Daoy (cell line): Measurements from ENCODE around the gene KSR2. TPM values are rescaled to one million over a fixed set of nuclear protein-coding genes. Genes with fewer than 3 reads are reported as not detected.

Source experiments
- DNase-seq: peaks from one replicate; pipeline ENCODE4 v3.0.0-alpha.2; 2015; ENCODE audit warnings: low read depth
- total RNA-seq: library from RNA; depleted of rRNA; stranded (reverse); fragments of >200 nt; shearing (Covaris generic); gene quantifications from 2 replicates; pipeline ENCODE4 v1.2.3, GENCODE V29; 2014

The KSR2 gene
- total RNA-seq, 1 experiment from 2014 or later: 0.29 TPM

DNA sequence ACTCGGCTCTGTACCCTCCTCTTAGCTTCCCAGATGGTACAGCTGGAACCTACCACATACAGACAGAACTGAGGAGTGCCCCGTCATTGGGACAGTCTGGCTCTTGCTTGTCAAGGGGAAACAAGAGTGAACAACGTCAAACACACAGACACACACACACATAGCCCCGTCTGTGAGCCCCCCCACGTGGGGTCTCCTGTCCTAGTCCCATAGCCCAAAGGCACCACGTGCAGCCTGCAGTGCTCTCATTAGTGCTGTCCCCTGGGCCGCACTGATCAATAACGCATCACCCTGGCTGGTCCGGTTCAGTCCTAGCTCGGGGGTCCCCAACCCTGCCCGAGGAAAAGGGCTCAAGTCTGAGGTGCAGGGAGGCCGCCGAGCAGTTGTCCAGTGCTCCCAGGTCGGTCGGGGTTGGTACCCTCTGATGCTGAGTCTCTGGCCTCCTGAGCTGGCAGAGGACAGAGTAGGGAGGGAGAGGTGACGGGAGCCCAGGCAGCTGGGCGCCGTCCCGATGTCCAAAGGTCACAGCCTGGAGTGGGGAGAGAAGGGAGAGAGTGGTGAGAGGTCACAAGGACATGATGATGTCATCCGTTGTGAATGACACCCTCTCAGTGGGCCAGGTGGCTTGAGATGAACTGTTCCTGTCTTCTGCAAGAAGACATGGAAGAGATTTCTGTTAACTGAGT is 502.0 kb downstream of the KSR2 start:
- no peak for DNase-seq

DNA sequence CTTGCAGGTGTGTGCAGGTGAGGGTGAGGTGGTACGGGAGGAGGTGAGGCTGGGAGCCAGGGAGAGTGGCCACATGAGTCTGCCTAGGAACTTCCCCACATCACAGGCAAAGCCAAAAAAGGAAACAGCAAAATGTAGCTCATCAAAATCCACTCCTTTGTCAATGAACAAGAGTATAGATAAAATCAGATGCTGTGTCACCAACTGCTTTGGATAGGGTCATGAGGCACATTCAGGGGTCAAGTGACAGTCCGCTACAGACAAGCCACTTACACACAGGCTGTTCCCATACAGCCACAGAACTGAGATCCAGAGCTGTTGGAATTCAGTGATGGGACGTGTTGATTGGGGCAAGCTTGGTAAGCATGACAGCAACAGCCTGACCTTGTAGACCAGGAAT is 507.1 kb downstream of the KSR2 start:
- no peak for DNase-seq

DNA sequence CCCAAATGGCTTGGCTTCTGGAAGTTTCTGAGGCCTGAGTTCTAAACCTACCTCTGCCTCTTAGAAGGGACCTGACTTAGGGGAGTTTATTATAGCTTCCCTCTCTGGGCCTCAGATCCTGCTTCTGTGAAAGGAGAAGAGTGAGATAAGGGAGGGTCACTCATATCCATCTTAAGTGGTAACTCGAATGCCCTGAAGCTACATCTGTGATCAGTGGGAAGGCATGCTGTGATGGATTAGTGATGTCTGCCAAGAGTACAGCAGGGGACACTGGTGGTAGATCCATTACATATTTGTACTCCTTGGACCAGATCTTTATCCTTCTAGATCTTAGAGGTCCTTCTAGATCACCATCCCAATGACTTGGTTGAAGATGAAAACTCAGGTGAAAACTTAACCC is 509.6 kb downstream of the KSR2 start:
- no peak for DNase-seq

GRCh38 chr12:117457189-117457588 is 511.6 kb downstream of the KSR2 start:
- DNase-seq: no peak

DNA sequence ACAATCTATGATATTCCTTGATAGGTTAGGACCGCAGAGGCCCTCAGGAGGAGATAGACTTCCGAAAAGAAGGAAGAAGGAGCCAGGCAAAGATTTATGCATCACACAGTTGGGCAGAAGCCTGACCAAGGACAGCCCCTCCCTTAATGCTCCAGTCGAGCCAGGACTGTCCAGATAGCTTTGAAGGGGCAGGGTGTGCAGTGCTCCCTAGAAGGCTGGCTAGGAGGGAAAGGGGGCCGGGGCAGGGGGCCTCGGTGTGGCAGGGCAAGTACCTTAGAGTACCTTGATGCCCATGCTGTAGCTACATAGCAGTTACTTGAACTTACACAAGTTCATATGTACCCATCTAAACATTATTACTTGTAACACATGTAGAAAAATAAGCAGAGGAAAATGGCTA is 512.7 kb downstream of the KSR2 start:
- DNase-seq: no peak

DNA sequence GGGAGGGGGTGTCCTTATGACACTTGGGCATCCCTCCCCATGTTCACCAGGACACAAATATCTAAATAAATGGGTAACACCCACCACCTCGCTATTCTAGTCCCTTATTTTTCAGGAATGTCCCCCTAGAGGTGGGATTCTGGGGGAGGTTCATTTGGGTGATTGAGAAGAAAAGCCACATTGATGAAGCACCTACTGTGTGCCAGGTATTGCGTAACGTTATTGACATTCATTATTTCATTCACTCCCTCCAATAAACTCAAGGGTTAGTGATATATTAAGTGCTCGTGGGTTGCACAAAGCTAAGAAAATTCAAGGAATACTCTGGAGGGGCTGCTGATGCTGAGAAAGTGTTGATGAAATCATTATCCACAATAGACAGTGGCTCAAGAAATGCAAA is 514.8 kb downstream of the KSR2 start:
- no peak for DNase-seq

- DNase-seq: no peak
Observed at GRCh38 chr12:117452112-117452511, 516.7 kb downstream of the KSR2 start.

DNA sequence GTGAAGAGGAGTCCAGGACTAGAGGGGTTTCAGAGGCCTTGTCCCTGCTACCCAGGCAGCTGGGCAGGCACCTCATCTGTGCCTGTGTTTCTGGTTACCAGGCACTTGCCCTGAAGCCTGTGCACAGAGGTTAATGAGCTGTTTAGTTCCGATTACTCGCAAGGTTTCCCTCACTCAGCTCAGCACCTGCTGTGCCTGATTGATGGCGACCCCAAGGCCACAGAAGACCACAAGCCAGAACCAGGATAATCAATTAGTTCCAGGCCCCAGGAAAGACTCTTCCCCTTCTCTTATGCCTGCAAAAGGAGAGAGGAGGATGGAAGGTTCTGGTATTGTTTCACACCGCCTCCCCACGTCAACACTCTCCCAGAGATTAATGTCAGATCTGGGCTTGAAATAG is 518.6 kb downstream of the KSR2 start:
- no peak for DNase-seq

GRCh38 chr12:117447665-117448366 is 521.0 kb downstream of the KSR2 start:
- DNase-seq: no peak

DNA sequence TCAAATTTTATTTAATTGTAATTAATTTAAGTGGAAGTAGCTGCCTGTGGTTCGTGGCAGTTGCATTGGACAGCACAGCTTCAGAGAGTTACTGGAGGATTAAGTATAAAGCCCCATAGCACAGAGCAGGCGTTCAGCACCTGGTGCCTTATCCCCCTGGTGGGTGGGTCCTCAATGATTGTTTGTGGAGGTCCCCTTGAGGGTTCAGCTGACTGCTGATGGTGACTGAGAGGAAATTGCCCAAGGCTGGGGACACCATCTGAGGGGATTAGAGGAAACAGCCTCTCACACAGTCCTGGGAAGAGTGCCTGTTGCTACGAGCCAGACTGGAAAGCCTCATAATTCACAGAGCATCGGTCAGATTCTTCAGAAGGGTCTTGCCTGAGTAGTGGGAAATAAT is 524.0 kb downstream of the KSR2 start:
- DNase-seq: no peak

DNA sequence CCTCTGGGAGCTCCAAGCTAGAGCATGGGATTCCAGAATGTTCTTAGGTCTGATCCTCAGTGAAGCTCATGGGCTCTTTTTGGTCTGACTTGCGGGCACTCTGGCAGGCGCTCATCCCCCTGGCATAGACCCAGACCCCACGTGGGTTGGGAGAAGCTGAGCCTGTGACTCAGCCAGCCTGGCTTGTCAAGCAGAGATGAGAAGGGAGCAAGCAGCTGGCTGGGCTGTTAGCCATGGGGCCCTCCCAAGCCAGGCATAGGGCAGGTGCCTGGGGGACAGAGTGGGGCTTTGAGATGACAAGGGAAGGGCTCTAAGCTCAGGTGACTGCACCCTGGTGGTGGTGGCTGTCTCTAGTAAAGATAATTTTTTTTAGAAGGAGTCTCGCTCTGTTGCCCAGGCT is 527.0 kb downstream of the KSR2 start:
- DNase-seq: peak; percentile 90

DNA sequence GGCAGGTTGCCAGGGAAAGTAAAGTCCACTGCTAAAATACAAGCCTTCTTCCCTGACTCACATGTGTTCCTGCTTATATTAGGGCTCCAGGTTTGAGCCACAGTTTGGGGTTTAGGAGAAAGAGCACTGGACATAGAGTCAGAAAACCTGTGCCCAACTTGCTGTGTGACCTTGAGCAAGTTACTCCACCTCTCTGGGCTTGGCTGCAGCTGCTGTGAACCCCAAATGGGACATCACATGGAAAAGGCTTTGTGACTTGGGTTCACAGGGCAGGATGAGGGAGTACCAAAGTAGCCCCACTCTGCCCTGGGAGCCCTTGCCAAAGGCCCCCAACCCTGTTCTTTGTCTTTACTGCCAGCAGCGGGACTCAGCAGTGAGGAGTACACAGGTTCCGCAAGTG is 528.4 kb downstream of the KSR2 start:
- DNase-seq: no peak

GRCh38 chr12:117439531-117440001 is 529.2 kb downstream of the KSR2 start:
- no peak for DNase-seq

DNA sequence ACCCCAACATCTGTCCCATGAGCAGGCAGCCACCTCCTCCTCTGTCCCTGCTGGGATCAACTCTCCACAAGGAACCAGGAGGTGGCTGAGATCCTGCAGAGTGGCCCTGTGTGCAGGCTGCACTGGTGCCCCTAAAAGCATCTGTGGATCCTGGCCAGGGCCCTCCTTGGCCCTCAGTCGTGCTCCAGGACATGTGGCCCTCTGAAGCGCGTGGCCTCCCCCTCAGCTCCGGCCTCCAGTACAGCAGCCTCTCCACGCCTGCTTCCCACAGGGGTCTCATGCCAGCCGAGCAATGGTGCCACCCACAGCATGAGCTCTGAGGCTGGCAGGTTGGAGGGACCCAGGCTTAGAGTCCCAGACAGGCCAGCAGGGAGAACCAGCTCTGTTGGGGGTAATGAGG is 530.0 kb downstream of the KSR2 start:
- DNase-seq: no peak

- no peak for DNase-seq
Observed at GRCh38 chr12:117437516-117438255, 531.1 kb downstream of the KSR2 start.

GRCh38 chr12:117433878-117434277 is 534.9 kb downstream of the KSR2 start:
- no peak for DNase-seq

GRCh38 chr12:117430246-117430645 is 538.5 kb downstream of the KSR2 start:
- DNase-seq: no peak

GRCh38 chr12:117427211-117427610 is 541.6 kb downstream of the KSR2 start:
- no peak for DNase-seq

DNA sequence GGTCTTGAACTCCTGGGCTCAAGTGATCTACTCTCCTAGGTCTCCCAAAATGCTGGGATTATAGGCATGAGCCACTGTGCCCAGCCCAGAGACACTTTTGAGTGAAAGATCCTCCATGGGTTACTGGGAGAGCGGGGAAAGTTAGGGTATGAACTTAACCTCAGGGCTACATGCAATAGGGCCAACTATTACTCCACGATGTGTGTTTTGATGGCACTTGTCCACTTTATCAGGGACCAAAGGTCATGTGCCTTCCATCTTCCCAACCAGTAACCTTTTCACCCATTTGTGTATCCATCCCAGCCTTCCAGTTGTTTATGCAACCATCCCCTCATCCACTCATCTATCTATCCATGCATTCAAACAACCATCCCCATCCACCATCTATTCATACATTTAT is 546.8 kb downstream of the KSR2 start:
- no peak for DNase-seq

DNA sequence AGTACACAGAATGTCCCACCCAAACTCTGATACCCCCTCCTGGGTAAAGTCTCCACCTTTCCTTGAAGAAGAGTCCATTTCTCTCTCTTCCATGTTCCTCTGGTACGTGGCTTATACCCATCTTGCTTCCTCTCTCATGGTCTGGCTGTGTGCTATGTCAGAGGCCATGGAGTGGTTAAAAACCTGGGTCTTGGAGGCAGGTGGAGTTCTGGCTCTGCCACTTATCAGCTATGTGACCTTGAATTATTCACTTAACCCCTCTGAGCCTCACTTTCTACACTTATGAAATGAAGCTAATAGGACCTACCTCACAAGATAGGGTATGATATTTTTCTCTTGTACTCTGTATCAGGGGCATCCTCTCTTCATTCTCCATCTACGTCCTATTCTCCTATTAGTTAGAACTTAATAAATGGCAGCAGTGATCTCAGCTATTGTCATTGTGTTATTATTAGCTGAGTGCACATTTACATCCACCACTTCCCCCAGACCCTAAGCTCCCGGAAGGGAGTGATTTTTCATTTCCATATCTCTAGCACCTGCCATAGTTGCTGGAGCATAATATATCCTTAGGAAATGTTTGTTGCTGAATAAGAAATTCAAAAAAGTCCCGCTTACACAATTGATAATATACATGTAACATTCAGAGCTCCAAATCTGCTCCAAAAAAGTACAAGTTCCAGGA is 547.6 kb downstream of the KSR2 start:
- DNase-seq: no peak

DNA sequence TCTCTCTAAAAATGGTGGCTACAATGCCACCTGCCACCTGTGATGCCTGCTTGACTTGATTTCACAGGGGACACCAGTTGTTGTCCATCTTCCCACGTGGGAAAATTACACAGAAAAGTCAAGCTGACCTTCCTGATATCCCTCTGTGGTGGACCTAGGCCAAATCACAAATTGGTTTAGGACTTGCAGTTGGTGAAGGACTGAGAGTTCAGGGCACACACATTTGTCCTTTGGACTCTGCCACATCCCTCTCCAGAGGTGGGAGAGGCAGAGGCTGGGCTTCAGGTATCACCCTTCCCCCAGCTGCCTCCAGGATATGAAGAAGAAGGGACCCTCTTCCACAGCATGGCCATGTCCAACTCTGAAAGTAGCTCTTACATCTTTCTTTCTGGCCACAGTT is 551.8 kb downstream of the KSR2 start:
- DNase-seq: no peak

DNA sequence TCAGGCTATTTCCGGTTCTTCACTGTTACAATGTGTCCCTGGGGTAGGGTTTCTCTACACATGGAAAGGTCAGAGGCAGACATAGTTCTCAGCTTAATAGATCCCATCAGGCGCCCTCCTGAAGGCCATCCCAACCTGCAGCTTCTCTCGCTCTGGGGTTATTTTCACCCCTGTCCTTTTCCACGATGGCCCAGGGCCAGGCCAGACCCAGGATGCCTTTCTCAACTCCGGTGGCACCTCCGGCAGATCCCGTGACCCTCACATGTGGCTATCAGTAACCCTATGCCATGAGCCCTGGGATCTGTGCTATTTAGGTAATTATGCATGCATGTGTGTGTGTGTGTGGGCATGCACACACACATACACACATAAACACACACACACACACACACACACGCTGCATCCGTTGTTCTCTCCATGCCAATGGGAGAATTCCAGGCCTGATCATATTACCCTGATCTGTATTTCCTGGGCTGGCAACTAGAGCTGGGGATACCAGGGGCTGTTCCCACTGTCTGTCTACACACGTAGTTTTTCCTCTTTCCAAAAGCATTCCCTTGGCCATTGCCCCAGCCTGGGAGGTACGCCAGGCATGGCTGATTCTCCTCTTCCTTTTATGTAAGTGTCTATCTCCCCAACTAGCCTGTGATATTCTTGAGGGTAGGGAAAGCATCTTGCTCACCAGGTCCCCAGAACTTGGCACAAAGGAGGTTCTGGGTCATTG is 556.2 kb downstream of the KSR2 start:
- DNase-seq: no peak
